Measurements from ENCODE around the gene TCF7L2.

The TCF7L2 gene

GRCh38 chr10:113187063-113187777 is 237.2 kb downstream of the TCF7L2 start:
- DNase-seq = no peak

DNA sequence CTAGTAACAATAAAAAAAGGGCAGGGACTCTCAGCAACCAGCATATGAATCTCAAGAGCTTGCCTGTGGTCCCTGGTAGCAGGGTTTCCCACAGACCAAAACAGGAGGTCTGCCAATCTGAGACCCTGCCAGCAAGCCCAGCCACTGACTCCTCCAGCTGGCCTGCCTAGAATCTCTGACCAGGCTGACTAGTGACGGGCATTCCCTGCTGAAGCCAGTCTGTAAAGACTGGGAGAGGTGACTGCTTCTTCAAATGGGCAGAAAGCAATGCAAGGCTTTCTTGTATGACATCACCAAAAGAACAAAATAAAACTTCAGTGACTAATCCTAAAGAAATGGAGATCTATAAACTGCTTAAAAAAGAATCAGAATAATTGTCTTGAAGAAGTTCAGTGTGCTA is 249.4 kb downstream of the TCF7L2 start:
- DNase-seq = no peak

DNA sequence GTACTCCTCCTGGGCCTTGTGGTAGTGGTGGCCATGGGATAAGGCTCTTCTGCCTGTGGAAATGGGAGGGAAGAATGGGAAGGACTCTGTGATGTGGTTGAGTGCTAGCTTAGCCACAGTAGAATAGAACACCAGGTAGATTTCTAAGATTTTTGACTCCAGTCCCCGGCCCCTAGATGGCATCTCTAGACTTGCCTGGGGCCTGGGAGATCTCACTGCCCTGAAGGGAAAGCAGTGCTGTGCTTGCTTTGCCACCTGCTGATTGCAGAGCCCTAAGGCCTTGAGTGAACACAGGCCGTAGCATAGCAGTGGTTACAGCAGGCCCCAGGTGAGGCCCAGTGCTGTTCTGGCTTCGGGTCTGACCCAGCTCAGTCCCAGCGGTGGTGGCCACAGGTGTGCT is 252.0 kb downstream of the TCF7L2 start:
- no peak for DNase-seq

DNA sequence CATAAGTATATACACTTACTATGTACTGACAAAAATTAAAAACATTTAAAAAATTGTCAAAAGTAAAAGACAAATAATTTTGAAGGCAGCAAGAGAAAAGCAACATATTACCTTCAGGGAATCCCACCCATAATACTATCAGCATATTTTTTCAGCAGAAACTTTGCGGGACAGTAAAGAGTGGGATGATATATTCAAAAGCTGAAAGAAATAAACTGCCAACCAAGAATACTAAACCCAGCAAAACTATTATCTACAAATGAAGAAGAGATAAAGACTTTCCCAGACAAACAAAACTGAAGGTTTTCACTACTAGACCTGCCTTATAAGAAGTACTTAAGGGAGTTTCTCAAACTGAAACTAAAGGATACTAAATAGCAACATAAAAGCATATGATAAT is 257.9 kb downstream of the TCF7L2 start:
- no peak for DNase-seq

DNA sequence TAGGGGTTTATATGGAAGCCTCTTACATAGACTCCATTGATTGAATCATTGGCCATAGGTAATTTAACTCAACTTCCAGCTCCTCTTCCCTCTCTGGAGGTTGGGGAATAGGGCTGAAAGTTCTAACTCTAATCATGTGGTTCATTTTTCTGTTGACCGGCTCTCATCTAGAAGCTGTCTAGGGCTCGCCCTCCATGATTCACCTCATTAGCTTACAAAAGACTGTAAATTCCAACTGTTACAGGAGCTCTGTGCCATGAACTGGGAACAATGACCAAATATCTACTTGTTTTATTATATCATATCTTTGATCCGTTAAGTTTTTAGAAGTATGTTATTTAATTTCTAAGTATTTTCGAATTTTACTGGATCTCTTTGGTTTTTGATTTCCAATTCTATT is 263.0 kb downstream of the TCF7L2 start:
- no peak for DNase-seq

DNA sequence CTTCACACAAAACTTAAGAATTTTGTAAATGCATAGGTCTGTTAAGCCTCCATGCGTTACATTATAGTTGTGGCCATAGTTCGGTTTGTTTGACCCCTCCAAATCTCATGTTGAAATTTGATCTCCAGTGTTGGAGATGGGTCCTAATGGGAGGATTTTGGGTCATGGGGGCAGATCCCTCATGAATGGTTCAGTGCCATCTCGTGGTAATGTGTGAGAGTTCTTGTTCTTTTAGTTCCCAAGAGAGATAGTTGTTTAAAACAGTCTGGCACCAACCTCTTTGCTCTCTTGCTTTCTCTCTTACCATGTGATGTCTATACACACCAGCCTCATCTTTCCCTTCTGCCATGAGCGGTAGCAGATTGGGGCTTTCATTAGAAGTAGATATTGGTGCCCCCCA is 264.3 kb downstream of the TCF7L2 start:
- no peak for DNase-seq

DNA sequence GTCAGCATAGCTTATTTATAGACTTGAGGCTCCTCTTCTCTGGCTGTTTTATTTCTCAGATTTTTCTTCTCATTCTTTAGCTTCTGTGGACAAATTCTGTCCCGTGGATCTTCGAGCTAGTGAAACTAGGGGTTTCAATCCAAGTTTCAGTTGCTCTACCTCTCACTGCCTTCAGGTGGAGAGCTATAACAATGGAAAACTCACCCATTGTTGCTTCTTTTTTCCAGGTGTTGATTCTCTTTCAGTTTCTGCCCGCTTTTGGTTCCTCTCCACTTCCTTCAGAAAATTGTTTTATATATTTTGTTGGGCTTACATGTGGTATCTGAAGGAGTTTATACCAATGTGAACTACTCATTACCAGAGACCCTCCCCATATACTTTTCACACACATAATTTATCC is 266.1 kb downstream of the TCF7L2 start:
- DNase-seq = no peak

Measured in effector CD8-positive, alpha-beta T cell (primary cell).